HG03045 (cell line): ENCODE measurements around the gene SYNJ2.

Source experiments
- ATAC-seq: cut with Tn5 transposase; IDR thresholded peaks from one replicate; pipeline ENCODE4 v1.9.1; 2021; ENCODE audit warnings: mild to moderate bottlenecking, moderate library complexity; ENCODE audit not compliant: unreplicated experiment

Gene SYNJ2

DNA sequence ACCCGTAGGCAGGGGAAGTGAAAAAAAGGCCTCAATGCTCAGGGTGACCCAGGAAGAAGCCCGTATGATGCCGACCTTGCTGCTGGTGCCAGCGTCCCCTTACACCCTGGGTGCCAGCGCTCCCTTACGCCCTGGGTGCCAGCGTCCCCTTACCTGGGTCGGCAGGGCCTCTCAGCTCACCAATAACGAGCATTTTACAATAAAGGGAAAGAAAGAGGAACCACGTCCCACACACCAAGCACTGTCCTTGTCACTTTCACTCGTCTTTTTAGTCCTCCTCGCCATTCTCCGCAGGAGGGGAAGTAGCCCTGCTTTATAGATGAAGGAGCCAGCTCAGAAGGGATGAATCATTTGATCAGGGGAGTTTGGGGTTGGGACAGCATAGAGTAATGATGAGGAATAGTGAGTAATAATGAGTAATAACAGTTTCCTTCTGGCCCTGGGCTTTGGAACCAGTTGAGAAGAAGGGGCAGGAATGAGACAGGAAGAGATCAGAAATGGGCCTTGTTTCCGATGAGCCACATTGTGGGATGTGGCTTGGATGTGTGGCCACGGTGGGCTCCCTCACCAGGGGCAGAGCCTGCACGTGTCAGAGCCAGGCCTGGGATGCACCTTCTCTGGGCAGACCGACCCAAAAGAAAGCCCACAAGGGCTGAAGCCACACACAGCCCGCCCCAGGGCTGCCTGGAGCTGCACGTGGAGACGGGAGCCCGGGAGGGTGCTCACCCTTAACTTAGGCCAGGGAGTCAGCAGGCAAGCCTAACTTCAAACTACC is 75.7 kb downstream of the SYNJ2 start:
- ATAC-seq: no peak

DNA sequence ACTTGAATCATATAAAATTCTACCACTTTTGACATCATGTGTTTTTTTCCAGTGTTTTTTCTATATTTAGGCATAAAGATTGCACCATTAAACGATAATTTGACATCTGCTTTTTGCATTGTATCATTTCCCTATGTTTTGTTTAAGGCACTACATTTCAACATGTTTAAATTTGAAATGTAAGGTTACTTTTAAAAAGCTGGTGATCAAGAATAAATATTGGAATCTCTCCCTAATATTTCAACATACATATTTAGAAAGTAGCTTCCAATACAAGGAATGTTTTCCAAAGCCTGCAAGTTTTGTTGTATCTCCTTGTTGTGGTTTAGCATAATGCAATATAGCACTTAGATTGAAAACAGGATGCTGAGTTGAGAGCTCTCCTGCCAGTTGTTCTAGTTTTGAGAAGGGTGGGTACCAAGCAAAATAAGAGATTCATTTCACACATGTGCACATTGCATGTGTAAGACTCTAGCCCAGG is 76.5 kb downstream of the SYNJ2 start:
- ATAC-seq: no peak

DNA sequence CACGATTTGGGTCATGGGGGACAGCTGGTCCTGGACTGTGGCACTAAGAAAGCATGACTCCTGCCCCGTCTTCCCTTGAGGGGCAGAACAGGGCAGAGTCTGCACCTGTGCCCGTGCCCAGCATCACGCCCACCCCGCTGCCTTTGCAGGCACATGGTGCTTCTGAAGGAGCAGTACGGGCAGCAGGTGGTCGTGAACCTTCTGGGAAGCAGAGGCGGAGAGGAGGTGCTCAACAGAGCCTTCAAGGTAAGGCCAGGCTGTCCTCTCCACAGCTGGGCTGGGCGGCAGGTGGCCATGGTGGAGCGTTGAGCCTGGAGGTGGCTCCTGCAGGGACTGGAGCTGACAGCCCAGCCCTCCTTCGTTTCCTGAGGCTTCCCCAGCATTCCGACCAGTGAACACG is 77.4 kb downstream of the SYNJ2 start:
- ATAC-seq: no peak

DNA sequence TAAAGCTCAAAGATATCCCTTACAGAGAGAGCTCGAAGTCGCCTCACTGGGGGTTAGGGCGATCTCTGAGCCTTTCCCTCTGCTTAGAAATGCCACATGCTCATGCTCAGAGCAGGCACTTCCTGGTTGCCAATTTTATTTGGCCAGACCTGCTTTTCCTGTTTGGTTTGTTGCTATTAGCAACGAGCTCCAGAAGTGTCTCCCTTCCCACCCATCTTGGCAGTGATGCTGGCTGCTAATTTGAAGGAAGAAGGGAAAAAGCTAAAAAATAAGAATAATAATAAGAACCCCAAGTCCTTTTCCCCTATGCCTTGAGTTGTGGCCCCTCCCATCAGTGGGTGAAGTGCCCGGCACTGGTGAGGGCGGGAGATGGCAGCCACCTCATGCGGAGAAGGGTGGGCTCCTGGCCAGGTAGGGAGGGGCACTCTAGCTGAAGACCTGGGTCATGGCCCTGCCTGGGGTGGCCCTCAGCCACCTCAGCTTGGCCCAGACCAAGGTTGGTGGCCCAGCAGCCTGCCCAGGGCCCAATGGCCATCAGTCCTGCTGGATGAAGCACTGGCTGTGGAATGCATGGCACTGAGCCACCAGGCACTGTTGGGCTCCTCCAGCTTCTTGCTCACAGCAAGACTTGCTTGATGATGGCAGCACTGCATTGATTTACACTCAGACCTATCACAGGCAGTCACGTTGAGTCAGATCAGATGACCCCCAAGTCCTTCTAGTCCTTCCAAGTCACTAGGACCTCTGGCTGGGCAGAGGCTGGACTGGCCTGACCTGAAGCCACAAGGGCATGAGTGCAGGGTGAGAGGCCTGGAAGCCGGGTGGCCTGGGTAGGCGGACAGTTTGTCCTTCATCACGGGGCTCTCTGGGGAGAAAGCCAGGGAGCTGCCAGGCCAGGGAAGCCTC is 79.0 kb downstream of the SYNJ2 start:
- ATAC-seq: no peak

DNA sequence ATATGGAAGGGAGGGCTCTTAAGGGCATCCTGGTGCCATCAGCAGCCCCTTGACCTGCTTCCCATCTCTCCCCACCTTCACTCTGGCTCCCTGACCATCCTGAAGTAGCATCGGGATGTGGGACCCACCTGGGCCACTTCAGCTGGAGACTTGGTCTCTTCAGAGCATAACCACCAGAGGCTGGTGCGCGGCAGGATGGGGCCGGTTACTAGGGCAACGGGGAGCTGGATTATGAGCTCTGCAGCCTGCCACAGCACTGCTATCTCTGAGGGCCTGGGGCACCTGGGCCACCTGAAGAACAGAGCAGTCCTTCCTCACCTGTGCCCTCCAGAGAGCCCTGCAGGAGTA is 79.7 kb downstream of the SYNJ2 start:
- ATAC-seq: no peak

DNA sequence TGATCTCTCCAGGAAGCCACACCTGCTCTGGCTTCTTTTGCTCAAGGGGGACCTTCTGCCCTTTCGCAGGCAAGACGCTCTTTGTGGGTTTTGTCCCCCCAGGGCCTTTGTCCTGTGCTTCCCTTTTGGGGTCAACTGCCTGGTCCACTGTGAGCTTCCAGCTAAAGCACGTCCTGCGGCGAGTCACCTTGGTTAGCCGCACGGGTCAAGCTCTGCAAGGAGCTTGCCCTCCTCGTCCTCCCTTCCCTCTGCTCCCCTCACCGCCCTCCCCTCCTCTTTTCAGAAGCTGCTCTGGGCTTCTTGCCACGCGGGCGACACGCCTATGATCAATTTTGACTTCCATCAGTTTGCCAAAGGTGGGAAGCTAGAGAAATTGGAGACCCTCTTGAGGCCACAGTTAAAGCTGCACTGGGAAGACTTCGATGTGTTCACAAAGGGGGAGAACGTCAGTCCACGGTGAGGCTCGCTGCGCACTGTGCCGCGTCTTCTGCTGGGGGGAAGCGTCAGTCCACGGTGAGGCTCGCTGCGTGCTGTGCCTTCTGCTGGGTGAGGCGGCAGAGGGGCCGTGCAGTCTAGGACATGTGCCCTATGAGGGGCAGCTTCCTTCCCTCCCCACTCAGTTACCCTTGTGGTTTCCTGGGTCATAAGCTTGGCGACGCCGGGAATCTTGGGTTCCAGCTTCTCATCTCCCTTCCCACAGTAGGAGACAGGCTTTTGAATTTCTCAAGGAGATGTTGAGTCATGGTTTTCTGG is 80.2 kb downstream of the SYNJ2 start:
- no peak for ATAC-seq

DNA sequence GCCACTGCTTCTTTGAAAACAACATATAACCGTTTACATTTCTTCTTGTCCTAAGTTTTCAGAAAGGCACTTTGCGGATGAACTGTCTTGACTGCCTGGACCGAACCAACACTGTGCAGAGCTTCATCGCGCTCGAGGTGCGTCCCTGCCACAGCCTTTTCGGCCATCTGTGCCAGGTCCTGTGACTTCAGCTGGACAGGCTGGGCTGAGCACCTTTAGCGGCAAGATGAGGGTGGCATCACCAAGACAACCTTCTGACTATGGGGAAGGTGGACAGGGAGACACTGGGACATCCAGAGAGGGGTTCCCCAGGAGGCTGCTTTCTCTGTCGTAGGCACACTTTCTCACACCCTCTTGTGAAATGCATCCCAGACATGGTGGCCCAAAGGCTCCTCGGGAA is 82.1 kb downstream of the SYNJ2 start:
- no peak for ATAC-seq

DNA sequence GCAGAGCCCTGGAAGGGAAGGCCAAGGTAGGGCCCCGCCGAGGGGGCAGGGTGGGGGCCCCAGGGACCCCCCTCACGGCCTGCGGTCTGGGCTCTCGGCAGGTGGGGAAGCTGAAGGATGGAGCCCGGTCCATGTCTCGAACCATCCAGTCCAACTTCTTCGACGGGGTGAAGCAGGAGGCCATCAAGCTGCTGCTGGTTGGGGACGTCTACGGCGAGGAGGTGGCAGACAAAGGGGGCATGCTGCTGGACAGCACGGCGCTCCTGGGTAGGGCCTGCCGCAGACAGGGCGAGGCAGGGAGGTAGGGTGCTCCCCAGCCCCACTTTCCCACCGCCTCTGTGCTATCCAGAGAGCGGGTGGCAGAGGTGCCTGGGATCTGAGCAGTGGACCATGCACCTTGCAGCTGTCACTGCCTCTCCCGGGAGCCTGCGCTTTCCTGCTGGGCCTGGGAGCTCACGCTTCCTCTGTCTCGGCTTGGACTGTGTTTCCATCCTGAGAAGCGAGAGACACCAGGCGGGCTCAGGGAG is 83.1 kb downstream of the SYNJ2 start:
- ATAC-seq: no peak

DNA sequence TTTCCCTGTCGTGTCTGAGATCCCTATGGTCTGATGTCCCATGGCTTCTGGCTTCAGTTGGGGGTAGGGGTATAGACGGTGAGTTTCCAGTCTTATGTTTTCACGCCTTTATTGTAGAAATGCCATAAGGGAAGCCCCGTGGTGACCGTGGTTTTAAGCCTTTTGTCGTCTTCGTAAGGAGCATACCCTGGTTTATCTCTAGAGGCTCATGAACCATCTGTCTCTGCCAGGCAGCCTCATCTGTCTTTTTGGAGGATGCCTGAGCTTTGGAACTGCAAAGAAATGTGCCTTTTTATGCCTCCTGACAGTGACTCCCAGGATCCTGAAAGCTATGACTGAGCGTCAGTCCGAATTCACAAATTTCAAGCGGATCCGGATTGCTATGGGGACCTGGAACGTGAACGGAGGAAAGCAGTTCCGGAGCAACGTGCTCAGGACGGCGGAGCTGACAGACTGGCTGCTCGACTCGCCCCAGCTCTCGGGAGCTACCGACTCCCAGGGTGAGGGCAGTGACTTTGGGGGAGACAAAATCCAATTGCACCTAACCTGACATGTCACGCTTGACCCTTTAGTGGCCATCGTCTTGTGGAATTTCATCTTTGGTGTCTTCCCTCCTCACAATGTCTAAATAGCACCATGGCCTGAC is 84.6 kb downstream of the SYNJ2 start:
- ATAC-seq: no peak

DNA sequence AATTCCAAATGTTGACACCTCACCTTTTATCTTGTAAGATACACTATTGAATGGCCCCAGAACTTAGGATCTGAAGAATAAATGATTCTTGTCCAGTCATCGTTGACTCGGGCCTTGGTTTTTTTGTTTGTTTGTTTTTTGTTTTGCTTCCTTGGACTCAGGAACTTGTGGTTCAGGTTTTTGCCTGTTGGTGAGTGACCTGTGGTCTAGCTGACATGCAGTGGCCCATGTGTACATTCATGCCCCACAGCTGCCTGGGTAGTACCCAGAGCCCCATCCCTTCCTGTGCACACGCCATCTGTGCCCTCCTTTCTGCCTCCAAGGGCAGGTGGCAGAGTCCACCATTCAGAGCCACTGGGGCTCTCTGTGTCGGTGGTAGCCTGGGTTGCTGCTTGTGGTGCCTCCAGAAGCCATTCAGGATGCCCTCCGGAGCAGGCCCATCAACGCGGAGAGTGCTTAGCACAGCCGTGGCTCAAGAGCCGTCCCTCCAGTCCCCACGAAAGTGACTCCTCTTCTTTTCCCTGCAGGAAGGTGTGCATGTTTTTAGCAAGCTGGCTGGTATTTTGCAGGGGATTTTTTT is 85.9 kb downstream of the SYNJ2 start:
- ATAC-seq: no peak

DNA sequence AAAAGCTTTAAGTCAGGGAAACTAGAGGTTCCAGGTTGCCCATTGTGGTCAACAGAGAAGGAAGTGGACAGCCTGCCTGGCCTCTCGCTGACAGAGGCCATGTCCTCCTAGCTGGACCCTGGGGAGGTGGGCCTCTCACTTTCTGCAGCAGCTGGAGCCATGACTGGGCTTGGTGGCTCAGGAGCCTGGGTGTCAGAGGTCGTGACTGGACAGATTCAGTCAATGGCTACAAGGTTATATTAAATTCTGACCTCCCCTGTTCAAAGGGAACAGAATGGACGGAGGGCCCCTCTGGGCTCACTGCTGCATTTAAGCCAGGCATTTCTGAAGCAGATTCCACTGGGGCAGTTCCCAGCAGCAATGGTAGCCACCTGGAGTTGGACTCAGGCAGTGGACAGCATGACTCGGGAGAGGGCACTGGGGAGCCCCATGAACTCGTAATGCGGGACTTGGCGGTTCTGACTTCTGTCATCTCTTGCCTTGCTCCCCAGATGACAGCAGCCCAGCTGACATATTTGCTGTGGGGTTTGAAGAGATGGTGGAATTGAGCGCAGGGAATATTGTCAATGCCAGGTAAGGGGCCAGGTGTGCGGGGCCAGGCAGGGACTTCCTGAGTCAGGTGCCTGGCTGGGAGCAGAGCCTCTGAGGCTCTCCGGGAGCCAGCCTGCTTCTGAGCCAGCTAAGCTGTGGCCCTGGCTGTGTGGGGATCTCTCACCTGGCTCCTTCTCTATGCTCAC is 86.7 kb downstream of the SYNJ2 start:
- no peak for ATAC-seq

DNA sequence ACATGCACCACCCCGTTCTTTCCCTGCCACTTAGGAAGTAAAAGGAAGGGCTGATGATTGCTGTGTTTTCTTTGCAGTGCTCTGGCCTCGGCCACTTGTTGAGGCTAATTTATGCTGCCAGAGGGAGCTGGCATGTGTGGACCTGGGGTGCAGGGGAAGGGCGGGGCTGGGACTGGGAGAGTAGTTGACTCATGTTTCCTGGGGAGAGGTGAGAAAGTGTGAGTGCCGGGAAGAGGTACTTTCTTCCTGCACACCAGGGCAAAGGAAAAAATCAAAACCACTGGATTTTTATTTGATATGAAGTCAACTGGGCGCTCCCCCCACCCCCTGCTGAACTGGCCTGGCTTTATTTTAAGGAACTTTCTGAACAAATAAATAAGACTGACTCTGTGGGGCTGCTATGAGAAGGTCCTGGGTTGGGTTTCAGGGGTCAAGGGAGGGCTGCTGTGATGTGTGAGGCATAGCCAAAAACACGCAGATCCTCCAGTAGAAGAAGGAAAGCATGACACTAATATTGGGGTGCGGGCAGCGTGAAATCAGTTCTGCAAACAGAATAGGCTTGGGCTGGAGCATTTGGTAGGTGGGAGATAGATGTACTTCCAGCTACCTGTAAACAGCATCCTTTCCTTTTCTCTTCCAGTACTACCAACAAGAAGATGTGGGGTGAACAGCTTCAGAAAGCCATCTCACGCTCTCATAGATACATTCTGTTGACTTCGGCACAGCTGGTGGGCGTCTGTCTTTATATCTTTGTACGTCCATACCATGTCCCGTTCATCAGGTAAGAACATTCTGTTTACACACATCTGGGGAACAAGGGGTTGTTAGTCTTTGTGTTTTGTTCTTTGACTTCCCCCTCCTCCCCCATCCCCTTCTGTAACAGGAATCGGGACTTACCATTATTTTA is 87.5 kb downstream of the SYNJ2 start:
- no peak for ATAC-seq

DNA sequence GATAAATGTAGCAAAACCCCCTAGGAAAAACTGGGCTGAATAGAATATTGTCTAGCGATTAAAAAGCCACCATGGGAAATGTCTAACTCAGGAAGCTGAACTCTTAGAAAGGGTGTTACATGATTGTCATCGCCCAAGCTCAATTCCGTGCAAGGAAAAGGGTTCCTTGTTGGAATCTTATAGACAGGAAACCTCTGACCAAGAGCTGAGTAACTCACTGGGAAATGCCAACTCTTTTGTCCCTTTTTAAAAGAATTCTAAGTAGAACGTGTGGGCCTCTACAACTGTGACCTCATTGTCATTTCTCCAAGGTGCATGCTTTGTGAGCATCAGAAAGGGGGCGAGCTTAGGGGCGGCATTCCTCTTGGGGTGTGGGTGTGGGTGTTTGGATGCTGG is 88.1 kb downstream of the SYNJ2 start:
- no peak for ATAC-seq

DNA sequence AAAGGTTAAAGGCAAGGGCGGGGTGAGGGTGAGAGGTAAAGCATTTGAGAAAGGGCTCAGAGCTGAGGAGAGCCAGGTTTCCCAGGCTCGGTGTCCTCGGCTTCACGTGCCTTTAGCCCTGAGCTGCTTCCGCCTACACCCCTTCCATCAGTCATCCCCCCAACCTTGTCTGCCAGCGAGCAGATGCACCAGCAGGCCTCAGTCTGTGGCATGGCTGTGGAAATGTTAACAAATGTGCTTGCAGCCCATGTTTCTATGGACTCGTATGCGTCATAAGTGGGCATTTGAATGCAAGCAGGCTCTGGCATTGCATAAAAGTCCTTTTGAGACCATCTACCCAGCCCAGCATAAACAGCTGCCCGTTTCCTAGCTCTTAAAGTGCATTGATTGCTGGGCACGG is 88.8 kb downstream of the SYNJ2 start:
- no peak for ATAC-seq

DNA sequence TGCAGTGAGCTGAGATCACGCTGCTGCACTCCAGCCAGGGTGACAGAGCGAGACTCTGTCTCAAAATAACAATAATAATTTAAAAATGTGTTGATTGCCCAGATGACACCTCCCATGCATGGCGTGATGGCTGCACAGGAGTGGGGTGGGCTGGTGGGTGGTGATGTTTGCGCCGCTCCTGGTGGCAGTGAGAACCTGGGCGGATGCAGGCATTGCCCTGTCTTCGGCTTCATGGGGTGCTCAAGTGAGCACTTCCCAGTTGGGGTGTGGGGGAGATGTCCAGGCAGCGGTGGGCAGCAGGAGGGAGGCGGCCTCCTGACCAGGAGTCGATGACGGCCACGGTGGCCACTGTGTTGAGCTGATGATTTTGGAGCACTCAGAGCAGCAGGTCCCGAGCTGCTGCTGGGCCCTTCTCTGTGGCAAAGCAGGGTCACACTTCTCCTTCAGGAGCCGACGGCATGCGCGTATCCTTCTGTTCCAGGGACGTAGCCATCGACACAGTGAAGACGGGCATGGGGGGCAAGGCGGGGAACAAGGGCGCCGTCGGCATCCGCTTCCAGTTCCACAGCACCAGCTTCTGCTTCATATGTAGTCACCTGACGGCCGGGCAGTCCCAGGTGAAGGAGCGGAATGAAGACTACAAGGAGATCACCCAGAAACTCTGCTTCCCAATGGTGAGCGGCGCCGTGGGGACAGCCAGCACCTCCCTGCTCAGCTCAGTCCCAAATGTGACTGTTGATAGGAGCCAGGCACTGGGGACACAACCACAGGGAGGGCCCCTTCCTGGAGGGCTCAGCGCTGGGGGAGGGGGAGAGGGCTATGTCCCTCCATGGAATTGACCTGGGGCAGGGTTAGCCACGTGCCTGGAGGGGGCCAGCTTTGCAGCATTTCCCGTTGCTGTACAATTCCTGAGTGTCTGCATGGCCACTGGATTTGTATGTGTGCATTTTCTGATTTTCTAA is 89.7 kb downstream of the SYNJ2 start:
- no peak for ATAC-seq

DNA sequence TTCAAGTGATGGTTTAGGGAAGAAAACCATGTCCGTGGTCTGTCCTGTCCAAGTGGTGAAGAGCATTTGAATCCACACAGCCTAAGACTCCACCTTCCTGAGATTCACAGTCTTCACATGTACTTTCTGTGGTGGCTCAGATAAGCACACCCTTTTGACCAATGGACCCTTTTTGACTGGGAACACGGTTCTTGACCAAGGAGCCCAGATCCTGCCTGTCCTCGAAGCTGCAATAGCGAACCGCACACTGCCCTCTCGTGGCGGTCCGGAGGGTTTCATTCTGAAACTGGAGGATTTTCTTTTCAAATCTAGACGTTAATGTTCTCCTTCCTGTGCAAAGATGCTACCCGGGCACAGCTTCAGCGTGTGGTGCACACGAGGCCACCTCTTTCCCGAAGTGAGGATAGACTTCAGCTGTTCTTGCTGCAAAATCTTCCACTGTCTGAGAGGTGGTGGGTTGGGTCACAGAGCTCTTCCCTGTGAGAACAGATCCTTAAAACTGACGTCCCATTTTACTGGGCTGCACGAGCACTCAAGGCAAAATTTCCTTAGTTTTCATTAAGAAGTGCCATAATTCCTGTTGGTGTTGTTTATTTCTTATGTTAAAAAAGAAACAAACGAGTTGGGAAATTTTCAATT is 90.5 kb downstream of the SYNJ2 start:
- no peak for ATAC-seq

DNA sequence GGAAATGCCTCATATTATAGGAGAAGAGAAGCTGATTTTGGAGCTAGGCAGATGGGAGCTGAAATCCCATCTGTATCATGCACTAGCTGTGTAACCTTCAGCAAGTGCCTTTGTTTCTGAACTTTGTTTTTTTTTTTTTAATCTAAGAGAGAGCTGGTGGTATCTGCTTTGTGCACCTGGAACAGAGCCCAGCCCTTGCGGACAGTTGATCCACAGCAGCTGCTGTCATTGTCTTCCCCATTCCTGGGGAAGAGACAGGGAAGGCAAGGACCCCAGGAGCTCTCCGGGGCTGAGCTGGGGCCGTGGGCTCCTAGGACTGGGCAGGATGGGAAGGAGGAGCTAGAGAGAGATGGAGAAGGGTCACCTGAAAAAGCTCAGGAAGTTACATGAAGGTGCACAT is 92.1 kb downstream of the SYNJ2 start:
- ATAC-seq: no peak
